ENCODE measurements around the gene GATAD2A.

DNA sequence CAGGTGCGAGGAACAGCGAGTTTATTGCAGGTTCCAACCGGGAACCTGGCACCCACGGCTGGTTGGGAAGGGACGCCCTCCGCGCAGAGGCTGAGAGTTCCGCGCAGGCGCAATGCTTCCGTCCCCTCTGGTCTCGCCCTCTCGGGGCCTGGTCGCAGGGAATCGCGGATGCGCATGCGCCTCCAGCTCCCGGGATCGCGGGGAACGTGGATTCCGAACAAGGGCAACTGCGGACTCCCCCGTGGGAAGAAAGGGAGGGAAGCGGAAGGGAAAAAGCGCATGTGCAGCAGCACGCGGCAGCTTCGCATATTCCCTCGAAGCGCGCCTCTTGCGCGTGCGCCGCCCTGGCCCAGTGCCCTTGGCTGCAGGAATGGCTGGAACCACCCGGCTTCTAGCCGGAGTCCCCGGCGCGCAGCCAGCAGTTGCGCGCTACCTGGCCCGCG, 108.8 kb downstream of the GATAD2A start:
- TF ChIP-seq, protein P1, sequence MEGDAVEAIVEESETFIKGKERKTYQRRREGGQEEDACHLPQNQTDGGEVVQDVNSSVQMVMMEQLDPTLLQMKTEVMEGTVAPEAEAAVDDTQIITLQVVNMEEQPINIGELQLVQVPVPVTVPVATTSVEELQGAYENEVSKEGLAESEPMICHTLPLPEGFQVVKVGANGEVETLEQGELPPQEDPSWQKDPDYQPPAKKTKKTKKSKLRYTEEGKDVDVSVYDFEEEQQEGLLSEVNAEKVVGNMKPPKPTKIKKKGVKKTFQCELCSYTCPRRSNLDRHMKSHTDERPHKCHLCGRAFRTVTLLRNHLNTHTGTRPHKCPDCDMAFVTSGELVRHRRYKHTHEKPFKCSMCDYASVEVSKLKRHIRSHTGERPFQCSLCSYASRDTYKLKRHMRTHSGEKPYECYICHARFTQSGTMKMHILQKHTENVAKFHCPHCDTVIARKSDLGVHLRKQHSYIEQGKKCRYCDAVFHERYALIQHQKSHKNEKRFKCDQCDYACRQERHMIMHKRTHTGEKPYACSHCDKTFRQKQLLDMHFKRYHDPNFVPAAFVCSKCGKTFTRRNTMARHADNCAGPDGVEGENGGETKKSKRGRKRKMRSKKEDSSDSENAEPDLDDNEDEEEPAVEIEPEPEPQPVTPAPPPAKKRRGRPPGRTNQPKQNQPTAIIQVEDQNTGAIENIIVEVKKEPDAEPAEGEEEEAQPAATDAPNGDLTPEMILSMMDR (conservative IDR thresholded peaks at IDR 0.05 in 1 of 2, IDR thresholded peaks at IDR 0.05 in 1 of 2; ENCODE audit: extremely low read depth in 1 of 2, insufficient read depth in 1 of 2, low read depth in 1 of 2, low read length in 2 of 2) = no peak
- TF ChIP-seq EZH2 (IDR thresholded peaks at IDR 0.05; ENCODE audit: borderline replicate concordance, low read length) = no peak

Data from mammary epithelial cell (primary cell).